H9 (cell line): ENCODE data around the gene GLRA3. TPM values are rescaled to one million over a fixed set of nuclear protein-coding genes. Genes with fewer than 3 reads are reported as not detected.

Experiments used
- DNase-seq: peaks from one replicate; pipeline ENCODE4 v3.0.0-alpha.2; 2017
- H2AFZ ChIP-seq: one replicate; pipeline ENCODE4 v1.6.1; 2013; ENCODE audit warnings: mild to moderate bottlenecking, low read length, control low read depth, moderate library complexity
- H2AK5ac ChIP-seq: 2 replicates; pipeline ENCODE4 v1.6.1; 2013; ENCODE audit warnings: low read length, control low read depth, mixed read lengths; ENCODE audit not compliant: insufficient read length
- H2BK120ac ChIP-seq: one replicate; pipeline ENCODE4 v1.6.1; 2013; ENCODE audit warnings: low read depth, mild to moderate bottlenecking, low read length, control low read depth, inconsistent platforms; ENCODE audit not compliant: poor library complexity, severe bottlenecking
- H2BK12ac ChIP-seq: 2 replicates; pipeline ENCODE4 v1.6.1; 2013; ENCODE audit warnings: low read length, control low read depth, mixed read lengths, low read depth; ENCODE audit not compliant: insufficient read length
- H2BK15ac ChIP-seq: 2 replicates; pipeline ENCODE4 v1.6.1; 2013; ENCODE audit warnings: low read depth, low read length, control low read depth
- H2BK20ac ChIP-seq: one replicate; pipeline ENCODE4 v1.6.1; 2013; ENCODE audit warnings: low read depth, mild to moderate bottlenecking, low read length, control low read depth, inconsistent platforms; ENCODE audit not compliant: poor library complexity, severe bottlenecking
- H2BK5ac ChIP-seq: 2 replicates; pipeline ENCODE4 v1.6.1; 2013; ENCODE audit warnings: low read length, control low read depth, mixed read lengths; ENCODE audit not compliant: insufficient read length
- H3K14ac ChIP-seq: 2 replicates; pipeline ENCODE4 v1.6.1; 2013; ENCODE audit warnings: low read length, control low read depth; ENCODE audit not compliant: insufficient read depth
- H3K18ac ChIP-seq: 2 replicates; pipeline ENCODE4 v1.6.1; 2013; ENCODE audit warnings: low read depth, mild to moderate bottlenecking, mixed read lengths, low read length, control low read depth; ENCODE audit not compliant: insufficient read length
- H3K23ac ChIP-seq: 2 replicates; pipeline ENCODE4 v1.6.1; 2013; ENCODE audit warnings: low read length, control low read depth, mixed read lengths, low read depth; ENCODE audit not compliant: insufficient read length
- H3K23me2 ChIP-seq: 2 replicates; pipeline ENCODE4 v1.6.1; 2013; ENCODE audit warnings: low read depth, mild to moderate bottlenecking, mixed read lengths, low read length, control low read depth; ENCODE audit not compliant: insufficient read length, poor library complexity, severe bottlenecking
- H3K27ac ChIP-seq: 2 replicates; pipeline ENCODE4 v1.5.1; 2013; ENCODE audit warnings: low read length, control low read depth, mixed read lengths, low read depth; ENCODE audit not compliant: insufficient read length
- H3K27me3 ChIP-seq: 2 replicates; pipeline ENCODE4 v1.6.1; 2013; ENCODE audit warnings: low read length, control low read depth, inconsistent platforms; ENCODE audit not compliant: insufficient read depth
- H3K4ac ChIP-seq: 2 replicates; pipeline ENCODE4 v1.6.1; 2013; ENCODE audit warnings: low read depth, mild to moderate bottlenecking, control low read depth, inconsistent platforms, low read length, moderate library complexity
- H3K4me1 ChIP-seq: 2 replicates; pipeline ENCODE4 v1.6.1; 2013; ENCODE audit warnings: low read length, control low read depth, inconsistent platforms; ENCODE audit not compliant: insufficient read depth
- H3K4me2 ChIP-seq: 2 replicates; pipeline ENCODE4 v1.6.1; 2013; ENCODE audit warnings: low read length, control low read depth, mixed read lengths; ENCODE audit not compliant: insufficient read length, insufficient read depth
- H3K56ac ChIP-seq: 2 replicates; pipeline ENCODE4 v1.6.1; 2013; ENCODE audit warnings: low read depth, mild to moderate bottlenecking, mixed read lengths, low read length, control low read depth; ENCODE audit not compliant: insufficient read length
- H3K79me1 ChIP-seq: 2 replicates; pipeline ENCODE4 v1.6.1; 2013; ENCODE audit warnings: low read depth, mild to moderate bottlenecking, moderate library complexity, low read length, control low read depth, inconsistent platforms; ENCODE audit not compliant: insufficient read depth, poor library complexity, severe bottlenecking
- H3K79me2 ChIP-seq: 2 replicates; pipeline ENCODE4 v1.6.1; 2013; ENCODE audit warnings: low read length, control low read depth, inconsistent platforms; ENCODE audit not compliant: insufficient read depth
- H3K9ac ChIP-seq: 2 replicates; pipeline ENCODE4 v1.6.1; 2013; ENCODE audit warnings: low read length, control low read depth, mixed read lengths; ENCODE audit not compliant: insufficient read length; ENCODE audit errors: extremely low read depth
- H3K9me3 ChIP-seq: one replicate; pipeline ENCODE4 v1.6.1; 2013; ENCODE audit warnings: low read depth, low read length, inconsistent platforms; ENCODE audit not compliant: control insufficient read depth
- H3T11ph ChIP-seq: one replicate; pipeline ENCODE4 v1.6.1; 2013; ENCODE audit warnings: mild to moderate bottlenecking, low read length, control low read depth, inconsistent platforms
- H4K20me1 ChIP-seq: one replicate; pipeline ENCODE4 v1.6.1; 2013; ENCODE audit not compliant: control insufficient read depth, insufficient read length, insufficient read depth
- H4K5ac ChIP-seq: 2 replicates; pipeline ENCODE4 v1.6.1; 2013; ENCODE audit warnings: low read depth, mild to moderate bottlenecking, mixed read lengths, low read length, control low read depth; ENCODE audit not compliant: insufficient read length
- H4K8ac ChIP-seq: replicated peaks from 2 replicates; pipeline ENCODE4 v1.6.1; 2013; ENCODE audit warnings: low read length, control low read depth, mixed read lengths, low read depth; ENCODE audit not compliant: insufficient read length
- H4K91ac ChIP-seq: 2 replicates; pipeline ENCODE4 v1.6.1; 2013; ENCODE audit warnings: low read depth, mild to moderate bottlenecking, moderate library complexity, mixed read lengths, low read length, control low read depth; ENCODE audit not compliant: insufficient read length
- H3K27ac Mint-ChIP-seq, 3 experiments: 2 replicates in 2 of 3; 3 replicates in 1 of 3; pipeline ENCODE4 v1.8.0; 2020 to 2021; ENCODE audit warnings: mixed read lengths in 3 of 3, mild to moderate bottlenecking in 1 of 3, moderate library complexity in 1 of 3
- H3K27me3 Mint-ChIP-seq: 2 replicates; pipeline ENCODE4 v1.8.0; 2021; ENCODE audit warnings: low read depth, mild to moderate bottlenecking, moderate library complexity, mixed read lengths
- H3K36me3 Mint-ChIP-seq, 3 experiments: 2 replicates in 2 of 3; 3 replicates in 1 of 3; pipeline ENCODE4 v1.8.0; 2020 to 2021; ENCODE audit warnings: low read depth in 3 of 3, mixed read lengths in 3 of 3; ENCODE audit not compliant: insufficient read depth in 1 of 3
- H3K4me1 Mint-ChIP-seq, 2 experiments: 2 replicates each; pipeline ENCODE4 v1.8.0; 2020; ENCODE audit warnings: mixed read lengths in 2 of 2
- H3K4me3 Mint-ChIP-seq, 2 experiments: 2 replicates in 1 of 2; 3 replicates in 1 of 2; pipeline ENCODE4 v1.8.0; 2020 to 2021; ENCODE audit warnings: mild to moderate bottlenecking in 2 of 2, mixed read lengths in 2 of 2, moderate library complexity in 1 of 2
- H3K9me3 Mint-ChIP-seq, 2 experiments: 2 replicates in 1 of 2; 3 replicates in 1 of 2; pipeline ENCODE4 v1.8.0; 2020; ENCODE audit warnings: mild to moderate bottlenecking in 2 of 2, mixed read lengths in 2 of 2, moderate library complexity in 1 of 2
- WGBS: extraction: QIAGEN DNeasy Blood & Tissue Kit; methylation state at CpG from one replicate; pipeline ENCODE4 v1.1.7; 2013; ENCODE audit warnings: missing lambda C conversion rate, low lambda C conversion rate, mixed read lengths; ENCODE audit not compliant: insufficient read length; ENCODE audit errors: extremely low coverage; 5-methylcytosine and 5-hydroxymethylcytosine counted together
- total RNA-seq: library from RNA; stranded (reverse); gene quantifications from 2 replicates; pipeline ENCODE4 v1.2.1, GENCODE V29; 2021
- TF ChIP-seq, protein P1 (sequence below): fragments of 200-600 bp; sonication (generic); conservative IDR thresholded peaks from 3 replicates; pipeline ENCODE4 v1.8.0; 2021; ENCODE audit warnings: antibody characterized with exemption, mild to moderate bottlenecking

GLRA3 gene
- total RNA-seq, 1 experiment from 2014 or later, result 0.09 TPM

DNA sequence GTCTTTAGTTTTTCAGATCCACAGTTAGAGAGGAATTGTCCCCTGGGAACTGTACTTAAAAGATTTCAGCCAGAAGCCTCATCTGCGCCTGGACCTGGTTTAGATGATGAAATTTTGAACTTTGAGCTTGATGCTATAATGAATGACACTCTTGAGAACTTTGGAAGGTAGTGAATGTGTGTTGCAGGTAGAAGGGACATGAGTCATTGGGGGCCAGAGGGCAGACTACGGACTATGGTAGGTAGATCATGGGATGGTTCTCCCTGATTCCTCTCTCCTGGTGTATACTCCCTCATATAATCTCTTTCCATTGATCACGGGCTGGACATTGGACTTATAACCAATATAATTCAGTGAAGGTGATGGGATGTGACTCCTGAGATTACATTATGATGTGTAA lies 38.9 kb upstream of the GLRA3 start:
- Histone ChIP-seq H3K23me2 (no peaks in the 10 kb centered on the region), H3K79me1 (no peaks in the 10 kb centered on the region), H2BK20ac (no peak overlapping the region), H2BK5ac (no peak overlapping the region), H3K9me3 (no peaks in the 10 kb centered on the region), H3T11ph (no peak overlapping the region), H2BK120ac (no peak overlapping the region), H3K18ac (no peak overlapping the region), H3K27me3 (no peaks in the 10 kb centered on the region), H3K4me2 (no peak overlapping the region), H2AK5ac (no peak overlapping the region), H4K91ac (no peak overlapping the region), H3K56ac (no peak overlapping the region), H4K20me1 (no peaks in the 10 kb centered on the region), H3K14ac (no peak overlapping the region), H3K79me2 (no peaks in the 10 kb centered on the region), H2BK15ac (no peak overlapping the region), H2AFZ (no peak overlapping the region), H3K23ac (no peak overlapping the region), H4K8ac (no peak overlapping the region), H3K9ac (no peak overlapping the region), H4K5ac (no peak overlapping the region), H3K27ac (no peak overlapping the region), H3K4ac (no peak overlapping the region), H3K4me1 (no peaks in the 10 kb centered on the region), H2BK12ac (no peak overlapping the region)
- peaks cover 0 to 4% of the 10 kb centered on the region in 2 experiments; a peak in 2 of 4 replicates for H3K4me1 Mint-ChIP-seq
- H3K4me3 Mint-ChIP-seq, result no peak overlapping the region
- no peaks in the 10 kb centered on the region for H3K9me3 Mint-ChIP-seq
- H3K27ac Mint-ChIP-seq, result no peak overlapping the region
- H3K36me3 Mint-ChIP-seq, result no peaks in the 10 kb centered on the region
- no peak for DNase-seq
- no CpG with 5 or more reads among the region's 3 CpGs for WGBS
- TF ChIP-seq, protein P1, sequence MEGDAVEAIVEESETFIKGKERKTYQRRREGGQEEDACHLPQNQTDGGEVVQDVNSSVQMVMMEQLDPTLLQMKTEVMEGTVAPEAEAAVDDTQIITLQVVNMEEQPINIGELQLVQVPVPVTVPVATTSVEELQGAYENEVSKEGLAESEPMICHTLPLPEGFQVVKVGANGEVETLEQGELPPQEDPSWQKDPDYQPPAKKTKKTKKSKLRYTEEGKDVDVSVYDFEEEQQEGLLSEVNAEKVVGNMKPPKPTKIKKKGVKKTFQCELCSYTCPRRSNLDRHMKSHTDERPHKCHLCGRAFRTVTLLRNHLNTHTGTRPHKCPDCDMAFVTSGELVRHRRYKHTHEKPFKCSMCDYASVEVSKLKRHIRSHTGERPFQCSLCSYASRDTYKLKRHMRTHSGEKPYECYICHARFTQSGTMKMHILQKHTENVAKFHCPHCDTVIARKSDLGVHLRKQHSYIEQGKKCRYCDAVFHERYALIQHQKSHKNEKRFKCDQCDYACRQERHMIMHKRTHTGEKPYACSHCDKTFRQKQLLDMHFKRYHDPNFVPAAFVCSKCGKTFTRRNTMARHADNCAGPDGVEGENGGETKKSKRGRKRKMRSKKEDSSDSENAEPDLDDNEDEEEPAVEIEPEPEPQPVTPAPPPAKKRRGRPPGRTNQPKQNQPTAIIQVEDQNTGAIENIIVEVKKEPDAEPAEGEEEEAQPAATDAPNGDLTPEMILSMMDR, result no peak
- H3K27me3 Mint-ChIP-seq, result no peaks in the 10 kb centered on the region
